ENCODE data around the gene TRPM2.
"Not testable (repeated sequence)": the region's sequence is repeated elsewhere in the genome, so short reads cannot be mapped to it uniquely, and the experiment has no call there.

The TRPM2 gene

GRCh38 chr21:44398499-44398898 lies 45.1 kb downstream of the TRPM2 start:
- DNase-seq, result no peak

- DNase-seq, result no peak
Measured at GRCh38 chr21:44399151-44399954, 45.9 kb downstream of the TRPM2 start.

GRCh38 chr21:44399955-44400790 lies 46.8 kb downstream of the TRPM2 start:
- no peak for DNase-seq

DNA sequence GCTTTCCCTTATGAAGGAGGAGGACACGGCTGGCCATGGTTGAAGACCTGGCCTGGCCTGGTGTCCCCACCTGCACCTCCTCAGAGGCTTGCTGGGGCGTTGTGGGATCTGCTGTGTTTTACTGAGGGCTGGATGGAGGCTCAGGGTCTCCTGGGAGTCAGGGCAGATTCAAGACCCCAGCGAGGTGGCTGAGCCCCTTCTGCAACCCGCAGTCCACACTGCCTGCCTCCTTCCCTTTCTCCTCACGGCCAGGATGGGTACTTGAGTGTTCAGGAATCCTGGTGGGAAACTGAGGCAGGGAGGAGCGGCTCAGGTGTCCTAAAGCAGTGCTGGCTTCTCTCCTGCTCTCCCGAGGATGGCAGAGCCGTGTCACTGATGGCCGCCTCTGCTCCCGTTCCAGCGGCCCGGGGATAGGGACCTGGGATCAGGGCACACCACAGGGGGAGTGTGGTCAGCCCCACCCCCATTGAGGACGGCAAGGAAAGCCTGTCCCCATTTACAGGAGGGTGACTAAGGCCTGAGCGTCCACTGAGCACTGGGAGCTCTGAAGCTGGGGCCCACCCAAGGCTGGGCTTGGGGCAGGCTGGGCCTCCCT lies 47.5 kb downstream of the TRPM2 start:
- DNase-seq, result no peak

- DNase-seq, result no peak
Measured at GRCh38 chr21:44401386-44402160, 48.2 kb downstream of the TRPM2 start.

- DNase-seq, result no peak
Measured at GRCh38 chr21:44402323-44403105, 49.1 kb downstream of the TRPM2 start.

DNA sequence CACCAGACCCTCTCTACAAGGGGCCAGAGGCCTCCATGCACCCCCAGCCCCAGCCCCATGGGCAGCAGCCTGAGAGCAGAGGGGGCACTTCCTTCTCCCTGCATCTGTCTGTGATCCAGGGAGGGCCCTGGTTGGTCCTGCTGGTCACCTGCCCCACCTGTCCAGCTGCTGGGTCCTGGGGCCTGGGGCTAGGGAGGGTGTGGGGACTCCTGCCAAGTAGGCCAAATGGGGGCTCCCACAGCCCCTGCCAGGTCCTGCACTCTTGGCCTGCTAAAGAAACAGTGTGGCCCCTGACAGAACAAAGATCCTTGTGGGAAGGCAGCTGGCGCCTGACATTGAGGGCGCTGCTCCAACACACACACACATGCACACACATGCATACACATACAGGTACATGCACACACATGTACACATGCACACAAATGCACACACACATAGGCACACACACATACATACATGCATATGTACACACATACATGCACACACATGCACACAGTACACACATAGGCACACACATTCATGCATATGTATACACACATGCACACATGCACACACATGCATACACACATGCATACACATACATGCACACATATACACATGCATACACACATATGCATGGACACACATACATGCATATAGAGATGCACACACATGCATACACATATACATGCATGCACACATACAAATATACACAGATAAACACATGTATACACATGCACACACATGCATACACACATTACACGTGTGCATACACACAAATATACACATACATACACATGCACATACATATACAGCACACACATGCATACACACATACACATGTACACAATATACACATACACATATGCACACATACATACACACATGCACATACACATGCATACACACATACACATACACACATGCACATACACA lies 49.9 kb downstream of the TRPM2 start:
- DNase-seq, result no peak

DNA sequence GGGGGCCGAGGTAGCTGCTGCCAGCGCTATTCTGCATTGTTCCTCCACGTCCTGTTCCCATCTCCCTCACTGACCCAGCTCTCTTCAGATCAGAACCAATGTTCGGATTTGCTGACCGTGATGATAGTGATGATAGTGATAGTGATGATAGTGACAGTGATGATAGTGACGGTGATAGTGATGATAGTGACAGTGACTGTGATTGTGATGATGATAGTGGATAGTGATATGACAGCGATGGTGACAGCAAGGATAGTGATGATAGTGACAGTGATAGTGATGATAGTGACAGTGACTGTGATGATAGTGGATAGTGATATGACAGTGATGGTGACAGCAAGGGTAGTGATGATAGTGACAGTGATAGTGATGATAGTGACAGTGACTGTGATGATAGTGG lies 51.1 kb downstream of the TRPM2 start:
- not testable (repeated sequence) for DNase-seq

- no peak for DNase-seq
Measured at GRCh38 chr21:44405091-44405947, 51.9 kb downstream of the TRPM2 start.

DNA sequence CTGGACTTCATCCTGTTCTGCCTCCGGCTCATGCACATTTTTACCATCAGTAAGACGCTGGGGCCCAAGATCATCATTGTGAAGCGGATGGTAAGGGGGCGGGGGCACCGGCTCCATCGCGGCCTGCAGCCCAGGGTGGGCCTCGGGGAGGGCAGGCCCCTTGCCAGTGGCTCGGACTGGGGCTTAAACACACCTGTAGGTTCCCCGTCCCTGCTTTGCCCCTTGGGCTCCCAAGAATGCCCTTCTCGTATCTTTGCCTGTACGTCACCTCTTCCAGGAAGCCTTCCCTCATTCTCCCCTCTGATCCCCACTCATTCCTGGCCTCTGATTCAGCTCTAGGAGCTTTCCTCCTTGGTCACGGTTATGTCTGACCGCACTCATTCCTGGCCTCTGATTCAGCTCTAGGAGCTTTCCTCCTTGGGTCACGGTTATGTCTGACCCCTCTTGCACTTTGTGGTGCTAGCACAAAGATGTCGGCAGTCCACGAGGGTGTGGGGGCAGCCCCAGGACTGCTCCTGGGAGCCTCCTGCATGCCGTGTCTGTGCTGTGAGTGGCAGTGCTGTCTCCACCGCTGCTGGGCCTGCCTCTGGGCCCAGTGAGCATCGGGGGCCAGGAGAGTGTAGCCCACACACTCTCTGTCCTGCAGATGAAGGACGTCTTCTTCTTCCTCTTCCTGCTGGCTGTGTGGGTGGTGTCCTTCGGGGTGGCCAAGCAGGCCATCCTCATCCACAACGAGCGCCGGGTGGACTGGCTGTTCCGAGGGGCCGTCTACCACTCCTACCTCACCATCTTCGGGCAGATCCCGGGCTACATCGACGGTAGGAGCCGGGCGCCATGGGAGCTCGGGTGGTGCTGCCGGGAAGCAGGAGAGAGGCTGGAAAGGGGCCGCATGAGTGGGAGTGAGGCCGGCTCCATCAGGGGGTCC lies 52.8 kb downstream of the TRPM2 start:
- DNase-seq, result no peak

DNA sequence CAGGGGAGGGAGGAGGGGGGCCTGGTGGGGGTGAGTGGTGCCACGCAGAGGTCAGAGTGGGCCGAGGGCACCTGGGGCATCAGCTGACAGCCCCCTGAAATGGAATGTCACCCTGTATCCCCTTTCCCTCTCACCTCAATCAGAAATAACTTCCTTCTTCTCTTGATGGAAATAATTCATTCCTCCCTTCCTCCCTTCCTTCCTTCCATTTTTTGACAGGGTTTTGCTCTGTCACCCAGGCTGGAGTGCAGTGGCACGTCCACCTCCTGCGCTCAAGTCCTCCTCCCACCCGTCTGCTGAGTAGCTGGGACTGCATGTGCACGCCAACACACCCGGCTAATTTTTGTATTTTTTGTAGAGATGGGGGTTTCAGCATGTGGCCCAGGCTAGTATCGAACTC lies 53.5 kb downstream of the TRPM2 start:
- DNase-seq, result no peak

- DNase-seq, result no peak
Measured at GRCh38 chr21:44407493-44407892, 54.1 kb downstream of the TRPM2 start.

DNA sequence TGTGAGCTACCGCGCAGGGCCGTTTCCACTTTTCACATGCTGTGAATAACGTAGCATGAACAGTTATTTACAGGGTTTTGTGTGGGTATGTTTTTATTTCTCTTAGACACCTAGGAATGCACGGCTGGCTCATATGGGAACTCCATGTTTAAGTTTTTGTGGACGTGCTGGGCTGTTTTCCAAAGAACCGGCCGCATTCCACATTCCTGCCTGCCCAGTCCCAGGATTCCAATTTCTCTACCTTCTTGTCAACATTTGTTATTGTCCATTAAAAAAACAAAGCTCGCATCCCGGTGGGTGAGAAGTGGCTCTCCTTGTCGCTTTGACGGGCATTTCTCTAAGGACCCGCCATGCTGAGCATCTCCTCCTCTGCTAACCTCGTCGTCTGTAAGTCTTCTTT lies 54.8 kb downstream of the TRPM2 start:
- no peak for DNase-seq

- DNase-seq, result no peak
Measured at GRCh38 chr21:44413566-44414290, 60.3 kb downstream of the TRPM2 start.

GRCh38 chr21:44414291-44415072 lies 61.1 kb downstream of the TRPM2 start:
- no peak for DNase-seq

GRCh38 chr21:44415073-44416025 lies 61.9 kb downstream of the TRPM2 start:
- DNase-seq, result no peak
